Cardiac fibroblast (primary cell): ENCODE data around the gene DCAF8L1.

Experiments used
- DNase-seq, 2 donors: peaks; one replicate each; pipeline versions ENCODE4 v3.0.0 to v3.0.0-alpha.2; 2010; ENCODE audit warnings: low read depth in 2 of 2
- H3K4me3 ChIP-seq, 2 donors: replicated peaks in 1 of 2; 1 replicate in 1 of 2; 2 replicates in 1 of 2; pipeline ENCODE4 v1.5.1; 2011; ENCODE audit warnings: low read depth in 2 of 2, low read length in 2 of 2, mild to moderate bottlenecking in 2 of 2, moderate library complexity in 1 of 2
- TF ChIP-seq, protein P1 (sequence below): IDR thresholded peaks from one replicate; pipeline ENCODE4 v1.5.1; 2011; ENCODE audit warnings: low read depth, mild to moderate bottlenecking, low read length, inconsistent platforms

DCAF8L1 gene

DNA sequence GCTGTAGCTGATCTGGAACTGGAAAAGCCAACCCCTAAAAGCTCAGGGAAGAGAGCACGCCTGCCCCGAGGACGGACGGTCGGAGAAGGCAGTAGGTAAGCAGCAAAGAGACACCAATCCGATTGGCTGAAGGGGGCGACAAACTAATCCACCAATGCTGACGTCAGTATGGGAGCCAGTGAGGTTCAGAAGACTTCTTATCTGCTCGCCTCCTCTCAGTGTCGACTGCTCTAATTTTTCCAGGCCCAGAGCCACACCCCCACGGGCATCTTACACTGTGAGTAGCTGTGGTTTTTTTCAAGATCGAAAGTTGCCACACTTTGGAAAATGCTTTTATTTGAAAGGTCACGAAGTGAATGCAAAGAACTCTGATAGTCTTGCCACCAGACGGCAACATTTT is at the start of gene DCAF8L1:
Gene DCAF8L1 (minus strand): TSS at position 101 of the 400 bp plus-strand sequence. CDS start 115 bp downstream, outside the sequence.
- no peak for DNase-seq
- H3K4me3 ChIP-seq, result no peak within 1 kb of the TSS
- TF ChIP-seq, protein P1, sequence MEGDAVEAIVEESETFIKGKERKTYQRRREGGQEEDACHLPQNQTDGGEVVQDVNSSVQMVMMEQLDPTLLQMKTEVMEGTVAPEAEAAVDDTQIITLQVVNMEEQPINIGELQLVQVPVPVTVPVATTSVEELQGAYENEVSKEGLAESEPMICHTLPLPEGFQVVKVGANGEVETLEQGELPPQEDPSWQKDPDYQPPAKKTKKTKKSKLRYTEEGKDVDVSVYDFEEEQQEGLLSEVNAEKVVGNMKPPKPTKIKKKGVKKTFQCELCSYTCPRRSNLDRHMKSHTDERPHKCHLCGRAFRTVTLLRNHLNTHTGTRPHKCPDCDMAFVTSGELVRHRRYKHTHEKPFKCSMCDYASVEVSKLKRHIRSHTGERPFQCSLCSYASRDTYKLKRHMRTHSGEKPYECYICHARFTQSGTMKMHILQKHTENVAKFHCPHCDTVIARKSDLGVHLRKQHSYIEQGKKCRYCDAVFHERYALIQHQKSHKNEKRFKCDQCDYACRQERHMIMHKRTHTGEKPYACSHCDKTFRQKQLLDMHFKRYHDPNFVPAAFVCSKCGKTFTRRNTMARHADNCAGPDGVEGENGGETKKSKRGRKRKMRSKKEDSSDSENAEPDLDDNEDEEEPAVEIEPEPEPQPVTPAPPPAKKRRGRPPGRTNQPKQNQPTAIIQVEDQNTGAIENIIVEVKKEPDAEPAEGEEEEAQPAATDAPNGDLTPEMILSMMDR, result no peak

DNA sequence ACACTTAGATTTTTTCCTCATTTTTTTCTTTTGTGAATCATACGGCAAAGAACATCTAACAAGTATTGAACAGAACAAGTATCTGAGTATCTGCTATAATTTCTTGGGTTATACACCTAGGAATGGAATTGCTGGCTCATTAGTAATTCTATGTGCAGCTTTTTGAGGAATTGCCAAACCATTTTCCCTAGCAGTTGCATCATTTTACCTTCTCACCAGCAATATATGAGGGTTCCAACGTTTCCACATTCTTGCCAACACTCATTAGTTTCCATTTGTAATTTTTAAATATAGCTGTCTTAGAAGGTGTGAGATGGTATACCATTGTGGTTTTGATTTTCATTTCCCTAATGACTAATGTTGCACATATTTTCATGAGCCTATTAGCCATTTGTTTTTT is 41.1 kb upstream of the DCAF8L1 start:
- no peak overlapping the region for H3K4me3 ChIP-seq
- TF ChIP-seq, protein P1, result no peak
- DNase-seq, result peak in 1 of 2 donors; percentile 0

DNA sequence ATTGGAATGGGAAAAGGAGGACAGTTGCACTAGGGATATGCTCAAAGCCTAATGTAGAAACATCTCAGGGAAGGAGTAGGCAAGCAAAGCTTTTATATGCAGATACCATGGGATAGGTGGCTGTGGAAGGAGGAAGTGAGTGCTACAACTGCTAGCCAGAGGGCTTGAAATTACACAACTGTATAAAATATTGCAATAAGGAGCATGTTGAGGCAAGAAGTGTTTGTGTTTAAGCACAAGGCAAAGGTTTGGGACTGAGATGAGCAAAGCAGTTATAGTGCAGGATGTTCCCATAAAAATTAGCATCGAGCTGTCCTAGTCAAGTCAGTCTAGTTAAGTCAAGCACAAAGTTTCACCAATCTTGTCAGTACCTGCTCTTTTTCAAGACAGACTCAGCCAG is 35.6 kb upstream of the DCAF8L1 start:
- DNase-seq, result no peak
- H3K4me3 ChIP-seq, result no peak overlapping the region
- TF ChIP-seq, protein P1, result no peak

DNA sequence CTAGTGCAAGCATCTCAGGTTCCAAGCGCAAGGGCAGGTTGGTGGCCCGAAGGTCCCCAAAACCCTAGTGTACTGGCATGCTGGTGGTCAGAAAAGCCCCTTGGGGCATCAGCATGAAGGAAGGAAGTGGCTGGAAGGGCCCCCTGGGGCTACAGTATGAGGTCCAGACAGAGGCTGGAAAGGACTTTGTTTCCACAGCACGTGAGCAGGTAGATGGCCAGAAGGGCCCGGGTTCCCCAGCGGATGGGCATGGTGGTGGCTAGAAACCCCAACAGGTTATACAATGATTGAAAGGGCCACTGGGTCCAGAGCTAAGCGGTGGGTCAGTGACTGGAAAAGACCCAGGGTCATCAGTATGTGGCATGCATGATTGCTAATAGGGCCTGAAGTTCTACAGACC is 34.7 kb upstream of the DCAF8L1 start:
- DNase-seq, result no peak
- no peak overlapping the region for H3K4me3 ChIP-seq
- TF ChIP-seq, protein P1, result no peak

DNA sequence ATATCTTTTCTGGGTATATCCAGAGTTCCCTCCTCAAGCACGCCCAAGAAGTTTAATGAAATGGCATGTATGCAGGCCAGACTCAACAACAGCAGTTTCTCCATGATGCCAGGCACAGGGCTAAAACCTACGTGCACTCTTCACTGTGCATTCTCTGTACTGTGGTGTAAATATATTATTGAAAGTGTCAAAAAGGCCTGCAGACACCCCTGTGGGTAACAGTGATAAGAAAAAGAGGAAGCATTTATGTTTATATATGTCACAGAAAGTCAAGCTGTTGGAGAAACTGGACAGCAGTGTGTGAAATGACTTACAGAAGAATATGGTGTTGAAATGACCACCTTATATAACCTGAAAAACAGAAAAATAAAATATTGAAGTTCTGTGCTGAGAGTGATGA is 29.6 kb upstream of the DCAF8L1 start:
- no peak for DNase-seq
- H3K4me3 ChIP-seq, result no peak overlapping the region
- TF ChIP-seq, protein P1, result no peak

- H3K4me3 ChIP-seq, result no peak overlapping the region
- no peak for DNase-seq
- TF ChIP-seq, protein P1, result no peak
These were observed 17.4 kb upstream of the DCAF8L1 start for GRCh38 chrX:27998666-27999065.

DNA sequence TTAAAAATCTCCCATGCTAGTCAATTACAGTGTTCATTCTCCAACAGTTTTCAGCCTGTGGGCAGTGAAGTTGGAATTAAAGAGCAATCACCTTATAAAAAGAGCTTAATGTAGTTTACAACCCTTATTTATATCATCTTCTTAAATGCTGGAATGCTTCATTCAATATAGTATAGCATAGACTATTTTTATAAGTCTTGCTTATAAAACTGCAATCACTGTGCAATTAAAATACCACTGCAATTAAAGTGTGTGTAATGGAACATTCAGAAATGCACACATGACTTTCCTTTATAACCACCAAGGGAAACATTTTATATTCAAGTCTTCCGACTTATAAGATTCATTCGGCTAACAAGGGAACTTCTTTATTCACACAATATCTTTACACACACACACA is 16.4 kb upstream of the DCAF8L1 start:
- DNase-seq, result no peak
- TF ChIP-seq, protein P1, result no peak
- no peak overlapping the region for H3K4me3 ChIP-seq
